Measurements from ENCODE around the gene SLCO4A1.
A peak's percentile ranks its signal among the peaks of the same experiment; 100 is the strongest.

The SLCO4A1 gene

DNA sequence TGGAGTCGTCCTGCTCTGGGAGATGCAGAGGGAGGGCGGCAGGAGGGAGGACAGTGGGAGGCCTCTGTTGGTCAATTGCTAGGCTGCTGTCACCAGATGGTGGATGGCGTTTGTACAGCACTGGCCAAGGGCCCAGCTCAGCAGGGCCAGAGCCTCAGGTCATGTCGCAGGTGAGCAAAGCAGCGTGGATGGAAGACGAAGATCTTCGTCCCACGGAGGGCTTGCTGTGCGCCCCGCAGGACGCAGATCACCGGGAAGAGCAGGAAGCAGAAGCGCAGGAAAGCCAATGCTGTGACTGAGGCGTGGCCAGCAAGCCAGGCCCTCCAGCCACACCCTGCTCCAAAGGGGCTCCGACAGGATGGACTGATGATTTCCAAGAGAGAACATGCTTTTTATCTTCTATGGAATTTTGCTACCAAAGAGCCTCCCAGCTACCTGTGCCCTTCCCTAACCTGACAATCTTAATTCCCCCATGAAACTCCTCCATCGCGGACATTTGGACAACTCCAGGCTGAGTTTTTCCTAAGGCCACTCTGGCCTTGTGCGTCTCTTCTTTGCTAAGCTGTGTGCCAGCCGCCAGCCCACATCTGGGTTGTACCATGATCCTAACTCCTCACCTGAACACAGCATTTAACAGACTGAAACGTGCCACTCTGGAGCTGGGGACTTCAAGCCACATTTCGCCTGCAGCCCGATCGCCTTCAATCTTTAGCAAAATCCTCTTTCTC lies 3.5 kb upstream of the SLCO4A1 start:
- no peak for DNase-seq (ENCODE audit: low spot score)

GRCh38 chr20:62639765-62640164 lies 2.5 kb upstream of the SLCO4A1 start:
- no peak for DNase-seq (ENCODE audit: low spot score)

GRCh38 chr20:62640870-62641269 lies 1.4 kb upstream of the SLCO4A1 start:
- DNase-seq (ENCODE audit: low spot score), result no peak

GRCh38 chr20:62641321-62642050 lies 817 bp upstream of the SLCO4A1 start:
- DNase-seq (ENCODE audit: low spot score), result no peak

DNA sequence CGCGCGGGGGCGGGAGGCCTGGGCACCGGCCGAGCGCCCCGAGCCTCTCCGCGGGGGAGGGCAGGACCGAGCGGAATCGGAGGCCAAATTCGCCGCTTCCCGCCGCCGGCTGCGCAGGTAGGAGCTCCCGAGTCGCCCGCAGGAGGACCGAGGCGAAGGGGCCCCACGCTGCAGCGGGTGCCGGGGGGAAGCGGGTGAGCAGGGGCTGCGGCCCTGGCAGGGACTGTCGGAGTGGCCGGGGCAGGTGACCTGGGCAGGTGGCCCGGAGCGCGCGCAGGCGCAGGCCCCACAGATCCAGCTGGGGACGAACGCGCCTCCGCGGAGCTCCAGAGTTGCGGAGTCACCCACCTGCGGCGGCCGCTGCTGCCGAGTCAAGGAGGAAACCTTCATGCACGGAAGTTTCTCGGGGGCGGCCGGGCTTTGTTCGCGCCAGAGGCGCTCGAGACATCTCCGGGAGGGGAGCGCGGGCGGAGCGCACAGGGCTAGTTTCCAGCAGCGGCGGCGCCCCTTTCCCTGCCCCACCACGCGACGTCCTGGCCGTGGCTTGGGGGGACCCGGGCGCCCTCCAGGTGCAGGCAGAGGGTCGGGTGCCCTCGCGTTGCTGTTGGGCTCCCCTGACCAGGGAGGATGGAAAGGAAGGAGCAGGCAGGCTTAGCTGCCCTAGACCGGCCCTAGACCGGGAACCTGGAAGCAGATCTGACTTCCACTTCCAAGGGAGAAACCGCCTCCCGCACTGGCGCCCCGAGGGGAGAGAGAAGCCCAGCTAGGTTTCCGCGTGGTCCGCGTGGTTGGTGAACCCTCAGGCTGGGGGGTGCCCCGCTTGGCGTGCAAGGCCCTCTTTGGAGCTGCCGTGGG lies 590 bp downstream of the SLCO4A1 start:
- DNase-seq (ENCODE audit: low spot score), result no peak

DNA sequence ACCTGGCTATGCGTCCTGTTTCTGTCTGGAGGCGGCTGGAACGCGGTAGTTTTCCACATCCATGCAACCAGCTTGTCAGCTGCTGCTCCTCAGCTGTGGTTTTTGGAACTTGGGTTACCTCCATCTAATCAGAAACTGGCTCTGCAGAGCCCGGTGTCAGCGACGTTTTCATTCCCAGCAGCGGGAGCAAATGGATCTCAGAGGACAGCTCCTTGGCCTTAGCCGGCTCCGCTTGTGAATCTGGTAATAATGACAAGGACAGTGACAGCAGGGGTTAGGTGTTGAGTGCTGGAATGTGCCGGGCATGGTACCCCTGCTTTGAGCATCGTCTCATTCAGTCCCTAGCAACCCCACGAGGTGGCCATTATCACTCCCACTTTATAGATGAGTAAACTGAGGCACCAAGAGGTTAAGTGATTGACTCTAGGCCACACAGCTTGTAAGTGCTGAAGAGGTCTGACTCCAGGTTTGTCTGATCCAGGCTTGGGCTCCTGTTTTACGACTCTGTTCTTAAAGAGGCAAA lies 1.3 kb downstream of the SLCO4A1 start:
- DNase-seq (ENCODE audit: low spot score), result no peak

DNA sequence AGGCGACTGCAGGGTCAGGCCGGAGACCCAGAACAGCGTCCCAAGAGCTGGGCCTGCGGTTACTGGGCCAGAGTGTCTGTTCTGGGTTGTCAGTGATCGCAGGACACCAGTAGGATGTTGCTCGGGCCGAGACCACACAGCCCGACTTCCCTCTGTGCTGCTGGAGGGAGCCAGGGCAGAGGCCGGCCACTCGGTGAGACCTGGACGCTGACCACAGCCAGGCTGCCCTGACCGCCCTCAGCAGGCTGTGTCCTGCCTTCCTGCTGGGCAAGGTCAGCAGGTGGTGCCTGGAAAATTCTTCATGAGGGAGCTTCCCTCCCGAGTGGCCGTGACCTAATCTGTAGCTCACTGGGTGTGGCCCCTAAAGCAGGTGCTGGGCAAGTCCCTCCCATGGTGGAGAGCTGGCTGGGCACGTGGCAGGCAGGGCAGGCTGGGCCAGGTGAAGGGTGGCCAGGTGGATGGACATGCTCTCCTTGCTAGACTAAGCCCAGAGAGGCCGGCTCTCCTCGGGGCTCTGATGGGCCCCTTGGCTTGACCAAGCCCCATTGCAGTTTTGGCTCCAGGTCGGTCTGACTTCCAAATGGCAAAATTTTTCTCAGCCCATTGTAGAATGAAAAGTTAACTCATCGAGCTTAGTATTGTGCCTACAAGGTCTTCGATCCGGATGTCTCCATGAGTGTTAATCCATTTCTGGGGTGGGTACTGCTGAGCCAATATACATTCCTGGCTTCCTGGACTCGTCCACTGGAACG lies 1.9 kb downstream of the SLCO4A1 start:
- no peak for DNase-seq (ENCODE audit: low spot score)

GRCh38 chr20:62644802-62645496 lies 2.6 kb downstream of the SLCO4A1 start:
- no peak for DNase-seq (ENCODE audit: low spot score)

DNA sequence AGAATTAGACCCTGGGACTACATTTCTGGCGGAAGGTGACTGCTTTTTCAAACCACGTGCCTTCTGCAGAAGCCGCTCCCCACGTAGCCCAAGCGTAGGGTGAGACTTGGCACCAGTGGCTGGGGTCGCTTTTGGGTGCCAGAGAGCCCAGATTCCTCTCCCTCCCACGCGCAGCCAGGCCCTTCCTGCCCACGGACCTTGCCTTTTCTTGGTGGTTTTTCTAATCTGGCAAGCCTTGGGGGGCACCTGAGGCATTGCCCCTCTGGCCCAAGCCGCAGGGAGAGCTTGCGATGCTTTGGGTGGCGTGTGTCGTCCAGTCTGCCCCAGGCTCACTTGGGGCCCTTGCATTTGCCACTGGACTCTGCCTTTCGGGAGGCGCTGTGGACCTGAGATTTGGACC lies 3.3 kb downstream of the SLCO4A1 start:
- DNase-seq (ENCODE audit: low spot score), result no peak

DNA sequence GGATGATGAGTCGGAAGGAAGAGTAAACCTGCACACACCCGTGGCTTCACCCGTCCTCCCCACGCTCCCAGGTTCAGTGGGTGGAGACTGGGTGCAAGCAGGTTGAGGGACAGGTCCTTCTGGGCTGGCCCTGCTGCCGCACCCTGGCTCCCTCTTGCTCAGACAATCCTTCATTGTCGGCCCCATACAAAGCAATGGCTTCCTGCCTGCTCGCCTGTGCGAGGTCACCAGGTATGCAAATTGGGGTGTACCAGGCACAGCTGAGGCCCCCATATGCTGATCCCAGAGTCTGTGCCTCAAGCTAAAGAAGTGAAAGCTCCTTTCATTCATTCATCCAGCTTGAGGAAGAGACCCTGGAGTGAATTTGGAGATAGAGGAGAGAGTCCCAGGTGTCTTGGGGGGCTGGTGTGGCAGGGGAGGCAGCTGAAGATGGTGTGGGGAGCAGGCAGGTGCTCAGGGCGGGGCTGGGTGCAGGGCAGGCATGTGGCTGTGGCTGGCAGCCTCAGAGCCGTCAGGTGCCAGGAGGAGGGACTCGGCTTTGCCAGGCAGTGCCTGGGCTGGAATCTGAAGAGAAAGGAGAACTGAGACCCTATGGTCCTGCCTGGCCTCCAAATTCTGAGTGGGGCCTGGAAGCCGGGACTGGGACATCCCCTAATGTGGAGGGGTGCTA lies 4.7 kb downstream of the SLCO4A1 start:
- DNase-seq (ENCODE audit: low spot score), result no peak

GRCh38 chr20:62647521-62648317 lies 5.4 kb downstream of the SLCO4A1 start:
- no peak for DNase-seq (ENCODE audit: low spot score)

DNA sequence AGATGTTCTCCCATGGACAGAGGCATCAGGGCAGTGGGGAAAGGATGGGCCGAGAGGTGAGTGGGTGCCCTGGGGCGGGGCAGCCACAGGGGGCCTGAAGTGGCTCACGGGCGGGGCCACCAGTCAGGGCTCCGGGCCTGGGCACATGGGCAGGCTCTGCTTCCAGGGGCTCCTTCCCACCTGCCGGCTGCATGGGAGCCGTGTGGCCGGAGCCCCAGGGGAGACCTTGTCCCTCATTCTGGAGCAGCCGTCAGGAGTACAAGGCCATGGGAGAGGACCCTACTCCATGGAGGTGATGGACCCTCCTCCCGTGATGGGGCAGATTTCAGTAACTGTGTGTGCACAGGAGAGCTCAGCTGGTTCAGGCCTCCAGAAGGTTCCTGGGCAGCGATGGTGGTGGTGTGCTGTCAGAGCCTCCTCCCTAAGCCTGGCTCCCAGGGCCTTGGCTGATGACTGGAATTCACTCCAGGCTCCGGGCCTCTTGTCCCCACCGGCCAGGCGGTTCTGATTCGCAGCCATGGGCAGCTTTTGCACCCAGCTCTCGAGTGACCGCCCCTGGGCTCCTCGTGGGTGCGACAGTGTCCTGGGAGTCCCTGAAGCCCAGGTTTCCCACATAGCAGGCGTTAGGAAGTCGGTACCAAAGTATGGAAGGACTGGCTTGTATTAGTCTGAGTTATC lies 6.2 kb downstream of the SLCO4A1 start:
- no peak for DNase-seq (ENCODE audit: low spot score)

DNA sequence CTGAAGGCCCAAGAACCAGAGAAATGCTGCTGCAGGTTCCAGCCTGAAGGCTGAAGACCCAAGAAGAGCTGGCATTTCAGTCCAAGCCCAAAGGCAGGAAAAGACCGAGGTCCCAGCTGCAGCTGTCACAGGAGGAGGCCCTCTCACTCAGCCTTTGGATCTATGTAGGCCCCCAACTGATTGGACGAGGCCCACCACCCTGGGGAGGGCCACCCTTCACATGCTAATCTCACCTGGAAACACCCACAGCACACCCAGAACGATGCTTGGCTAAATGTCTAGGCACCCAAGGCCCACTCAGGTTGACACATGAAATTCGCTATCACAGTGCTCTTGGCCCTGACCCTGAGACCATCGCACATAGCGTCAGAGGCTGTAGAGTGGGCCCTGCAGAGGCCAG lies 6.8 kb downstream of the SLCO4A1 start:
- DNase-seq (ENCODE audit: low spot score), result no peak

GRCh38 chr20:62650551-62651284 lies 8.4 kb downstream of the SLCO4A1 start:
- DNase-seq (ENCODE audit: low spot score), result no peak

DNA sequence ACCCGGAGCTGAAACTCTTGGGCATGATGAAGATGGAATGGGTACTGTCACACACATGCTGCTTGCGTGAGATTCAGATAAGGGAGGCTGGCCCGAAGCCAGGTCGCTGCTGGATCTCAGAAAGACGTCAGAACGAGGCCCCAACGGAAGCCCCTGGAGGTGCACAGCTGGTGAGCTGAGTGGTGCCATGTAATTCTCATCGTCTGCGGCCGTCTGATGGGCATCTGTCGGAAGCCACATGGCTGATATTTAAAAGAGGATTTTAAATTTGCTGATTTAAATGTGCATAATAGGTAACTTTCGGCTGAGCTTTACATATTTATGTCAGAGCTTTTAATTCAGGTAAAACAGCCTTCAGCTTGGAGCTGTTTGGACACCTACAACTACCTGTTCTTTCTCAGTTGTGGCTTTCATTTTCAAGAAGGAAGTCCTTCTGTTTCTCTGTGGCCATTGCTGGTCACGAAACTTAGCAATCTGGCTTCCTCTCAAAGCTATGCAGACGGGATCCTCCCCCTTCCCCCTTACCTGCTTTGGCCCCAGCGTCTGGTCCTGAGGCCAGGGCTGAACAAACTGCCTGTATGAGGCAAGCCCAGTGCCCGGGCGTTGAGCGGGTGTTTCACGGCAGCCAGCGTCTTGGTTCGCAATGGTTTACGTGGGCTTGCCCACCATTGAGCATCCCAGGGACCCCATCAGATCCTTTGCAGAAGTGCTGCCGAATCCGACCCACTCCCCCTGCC lies 9.2 kb downstream of the SLCO4A1 start:
- peak; percentile 45 for DNase-seq (ENCODE audit: low spot score)

DNA sequence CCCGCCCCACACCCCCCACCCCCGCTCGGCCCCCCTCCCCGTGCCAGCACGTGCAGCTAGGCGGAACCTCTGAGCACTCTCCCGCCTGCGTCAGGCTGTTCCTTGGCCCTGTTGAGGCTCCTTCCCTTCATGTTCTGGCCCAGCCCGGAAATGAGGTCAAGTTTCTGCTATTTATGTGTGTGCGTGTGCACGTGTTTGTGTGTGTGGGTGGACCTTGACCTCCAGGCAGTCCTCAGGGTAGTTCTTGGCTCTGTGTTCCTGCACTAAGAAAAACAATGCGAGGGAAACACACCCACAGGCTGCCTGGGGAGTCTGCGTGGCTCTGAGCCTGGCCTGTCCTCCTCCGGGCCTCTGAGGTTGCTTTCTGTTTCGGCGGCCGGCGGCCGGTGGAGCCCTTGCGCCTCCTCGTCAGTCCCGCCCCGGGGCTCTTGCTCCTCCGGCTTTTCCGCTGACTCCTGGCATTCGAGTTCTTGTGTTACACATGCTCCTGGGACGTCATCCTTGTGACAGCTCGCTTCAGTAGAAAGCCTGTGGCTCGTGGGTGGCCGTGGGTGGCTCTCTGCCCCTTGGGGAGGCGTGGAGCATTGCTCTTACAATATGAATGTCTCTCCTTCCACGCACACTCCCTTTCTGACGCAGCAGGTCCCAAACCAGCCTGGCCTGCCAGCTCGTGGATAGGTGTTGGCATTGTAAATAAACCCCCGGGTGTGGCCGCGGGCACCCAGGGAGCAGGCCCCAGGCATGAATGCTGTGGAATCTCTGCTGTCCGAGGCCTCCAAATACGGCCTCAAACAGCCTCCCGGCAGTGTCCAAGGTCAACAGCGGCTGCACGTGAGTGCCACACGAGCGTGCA lies 10.0 kb downstream of the SLCO4A1 start:
- DNase-seq (ENCODE audit: low spot score), result no peak

DNA sequence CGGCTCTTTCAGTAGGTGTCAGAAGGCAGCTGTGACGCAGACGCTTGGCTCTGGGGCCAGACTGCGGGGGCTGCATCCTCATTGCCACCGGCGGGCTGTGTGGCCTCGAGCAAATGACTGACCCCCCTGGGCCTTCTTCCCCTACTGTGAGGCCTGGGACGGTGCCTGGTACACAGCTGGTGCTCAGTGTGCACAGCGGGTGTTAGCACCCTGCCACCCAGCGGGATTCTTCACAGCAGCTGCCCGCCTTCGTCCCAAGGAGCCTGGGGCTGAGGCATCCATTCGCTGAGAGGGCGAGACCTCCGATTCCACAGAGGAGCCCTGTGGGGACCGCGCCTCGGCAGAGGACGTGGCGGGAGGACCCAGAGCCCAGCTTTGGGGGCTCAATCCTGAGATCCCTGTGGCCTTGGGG lies 10.6 kb downstream of the SLCO4A1 start:
- no peak for DNase-seq (ENCODE audit: low spot score)
